GM19328 (cell line): ENCODE results near the gene ING4.

Experiments used
- ATAC-seq: cut with Tn5 transposase; IDR thresholded peaks from one replicate; pipeline ENCODE4 v1.9.1; 2021; ENCODE audit warnings: mild to moderate bottlenecking, moderate library complexity; ENCODE audit not compliant: unreplicated experiment

Gene ING4

DNA sequence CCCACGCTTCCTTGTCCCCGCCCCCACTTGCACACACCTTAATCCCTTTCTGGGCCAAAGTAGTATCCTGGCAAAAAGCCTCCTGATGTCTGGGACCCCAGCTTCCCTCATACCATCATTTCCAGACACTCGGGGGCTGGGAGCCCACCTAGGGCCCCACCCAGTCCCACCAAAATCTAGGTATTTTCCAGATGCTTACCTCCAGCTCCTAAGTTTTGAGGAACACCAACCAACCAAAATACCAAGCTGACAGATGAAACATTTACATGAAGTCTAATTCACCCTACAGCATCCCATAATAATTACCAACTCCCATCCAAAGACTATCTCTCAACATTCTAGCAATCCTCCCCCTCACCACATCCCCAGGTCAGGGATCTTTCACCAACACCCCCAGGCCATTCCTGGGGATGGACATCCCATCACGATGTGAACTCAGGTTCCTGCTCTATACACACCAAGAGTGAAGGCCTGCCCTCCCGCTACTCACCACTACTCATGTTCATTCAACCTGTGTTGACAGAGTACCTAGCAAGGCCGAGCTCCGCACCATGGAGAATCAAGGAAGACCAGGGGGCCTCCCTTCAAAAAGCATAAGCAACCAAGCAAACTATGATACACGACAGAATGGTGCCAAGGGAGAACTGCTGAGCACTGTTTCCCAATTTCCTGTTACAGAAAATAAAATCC lies 54.2 kb downstream of the ING4 start:
- no peak for ATAC-seq

- no peak for ATAC-seq
These were observed 54.9 kb downstream of the ING4 start for GRCh38 chr12:6607751-6608591.

GRCh38 chr12:6606331-6607131 lies 56.4 kb downstream of the ING4 start:
- ATAC-seq, result no peak

DNA sequence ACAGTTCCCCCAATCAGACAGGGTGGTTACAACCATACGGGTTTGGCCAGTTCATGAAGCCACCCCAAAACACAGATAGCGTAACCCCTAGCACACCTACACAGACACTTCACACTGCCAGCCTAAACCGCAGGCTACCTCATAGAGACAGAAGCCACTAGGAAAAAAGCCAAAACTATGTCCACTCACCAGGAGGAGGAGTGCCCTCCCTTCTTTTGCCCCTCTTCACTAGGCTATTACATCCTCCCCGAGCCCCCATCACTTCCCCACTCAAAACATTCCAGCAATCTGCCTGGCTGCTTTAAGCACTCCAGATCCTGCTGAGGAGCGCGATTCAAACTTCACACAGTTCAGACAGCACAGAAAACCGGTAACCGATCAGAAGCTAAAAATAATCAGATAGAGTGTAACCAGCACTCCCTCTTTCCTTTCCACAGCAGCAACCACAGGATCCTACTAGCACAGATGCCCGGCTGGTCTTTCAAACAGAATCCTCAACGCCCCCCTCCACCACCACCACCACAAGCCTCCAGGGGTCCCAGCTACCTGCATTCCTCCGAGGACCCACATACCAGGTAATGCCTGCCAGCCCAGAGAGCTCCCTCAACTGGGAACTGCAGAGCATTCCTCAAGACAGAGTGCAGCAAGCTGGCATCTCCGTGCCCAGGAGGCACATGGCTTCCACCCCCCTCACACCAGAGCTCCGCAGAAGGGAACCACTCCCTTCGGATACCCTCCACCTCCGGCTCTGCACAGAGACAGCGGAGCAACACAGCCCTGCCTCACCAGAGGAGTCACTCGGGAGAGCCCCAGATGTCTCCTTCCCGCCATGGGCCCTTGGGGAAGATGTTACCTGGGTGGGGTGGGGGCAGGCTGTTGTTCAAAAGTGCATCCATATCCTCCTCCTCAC lies 57.2 kb downstream of the ING4 start:
- no peak for ATAC-seq

- no peak for ATAC-seq
These were observed 58.5 kb downstream of the ING4 start for GRCh38 chr12:6604259-6605029.

DNA sequence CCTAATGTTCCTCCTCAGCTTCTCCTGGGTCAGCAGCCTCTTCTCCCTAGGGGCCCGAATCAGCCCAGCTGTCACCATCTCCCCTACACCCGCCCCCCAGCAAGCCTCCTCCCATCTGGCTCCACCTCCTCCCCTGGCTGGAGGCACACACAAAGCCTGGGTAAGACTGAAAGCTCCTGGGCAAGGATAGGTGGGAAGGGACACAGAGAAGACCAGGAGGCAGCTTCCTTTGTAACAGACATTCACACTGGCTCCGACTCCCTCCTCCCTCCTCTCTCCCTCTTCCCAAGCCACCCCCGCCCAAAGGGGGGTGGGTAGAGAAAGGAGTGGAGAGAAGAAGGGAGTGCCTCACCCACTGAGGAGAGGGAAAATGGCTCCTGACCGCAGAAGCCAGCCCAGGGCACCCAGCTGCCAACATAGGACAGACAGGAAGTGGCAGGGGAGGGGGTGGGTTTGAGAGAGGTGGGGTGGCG lies 59.8 kb downstream of the ING4 start:
- no peak for ATAC-seq

DNA sequence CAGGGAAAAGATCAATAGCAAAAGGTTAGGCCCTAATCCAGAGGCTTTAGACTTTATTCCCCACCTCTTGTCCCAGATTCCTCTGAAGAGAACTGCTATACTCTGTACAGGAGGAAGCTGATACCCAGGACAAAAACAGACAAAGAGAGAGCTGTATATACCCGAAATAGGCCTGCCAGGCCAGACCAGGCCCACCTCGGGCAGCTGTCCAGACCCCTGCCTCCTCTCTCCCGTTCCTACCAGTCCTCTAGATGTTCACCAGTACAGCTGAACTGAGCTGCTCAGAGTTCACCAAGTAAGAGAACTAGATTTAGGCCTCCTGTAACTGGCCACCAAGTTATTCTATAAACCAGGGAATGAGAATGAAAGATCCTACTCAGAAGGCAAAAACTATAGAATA lies 60.4 kb downstream of the ING4 start:
- ATAC-seq, result no peak
